ENCODE results near the gene PTPN6.

PTPN6 gene

DNA sequence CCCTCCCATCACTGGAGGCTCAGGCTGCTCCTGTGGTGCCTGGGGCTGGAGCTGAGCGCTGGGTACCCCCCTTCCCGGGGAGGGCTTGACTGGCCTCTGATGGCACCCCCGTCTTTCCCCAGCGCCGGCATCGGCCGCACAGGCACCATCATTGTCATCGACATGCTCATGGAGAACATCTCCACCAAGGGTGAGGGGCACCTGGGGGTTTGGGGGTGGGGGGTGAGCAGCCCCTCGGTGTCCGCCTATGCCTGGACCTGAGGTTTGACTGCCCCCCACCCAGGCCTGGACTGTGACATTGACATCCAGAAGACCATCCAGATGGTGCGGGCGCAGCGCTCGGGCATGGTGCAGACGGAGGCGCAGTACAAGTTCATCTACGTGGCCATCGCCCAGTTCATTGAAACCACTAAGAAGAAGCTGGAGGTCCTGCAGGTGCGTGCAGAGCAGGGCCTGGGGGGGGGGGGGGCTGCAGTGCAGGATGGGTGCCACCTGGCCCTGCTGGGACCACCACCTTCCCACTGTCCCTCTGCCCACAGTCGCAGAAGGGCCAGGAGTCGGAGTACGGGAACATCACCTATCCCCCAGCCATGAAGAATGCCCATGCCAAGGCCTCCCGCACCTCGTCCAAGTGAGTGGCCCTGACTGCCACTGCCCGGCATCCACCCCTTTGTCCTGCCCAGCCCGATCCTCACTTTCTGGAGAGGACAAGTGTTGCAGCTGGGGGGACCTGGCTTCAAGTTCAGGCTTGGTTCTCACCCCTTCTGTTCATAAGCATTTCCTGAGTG lies 8.8 kb downstream of the PTPN6 start:
- TF ChIP-seq POLR2A (IDR thresholded peaks at IDR 0.05; ENCODE audit: low read length) = no peak
- TF ChIP-seq GATA1 (IDR thresholded peaks at IDR 0.05; ENCODE audit: low read depth, low read length) = no peak
- DNase-seq = no peak

DNA sequence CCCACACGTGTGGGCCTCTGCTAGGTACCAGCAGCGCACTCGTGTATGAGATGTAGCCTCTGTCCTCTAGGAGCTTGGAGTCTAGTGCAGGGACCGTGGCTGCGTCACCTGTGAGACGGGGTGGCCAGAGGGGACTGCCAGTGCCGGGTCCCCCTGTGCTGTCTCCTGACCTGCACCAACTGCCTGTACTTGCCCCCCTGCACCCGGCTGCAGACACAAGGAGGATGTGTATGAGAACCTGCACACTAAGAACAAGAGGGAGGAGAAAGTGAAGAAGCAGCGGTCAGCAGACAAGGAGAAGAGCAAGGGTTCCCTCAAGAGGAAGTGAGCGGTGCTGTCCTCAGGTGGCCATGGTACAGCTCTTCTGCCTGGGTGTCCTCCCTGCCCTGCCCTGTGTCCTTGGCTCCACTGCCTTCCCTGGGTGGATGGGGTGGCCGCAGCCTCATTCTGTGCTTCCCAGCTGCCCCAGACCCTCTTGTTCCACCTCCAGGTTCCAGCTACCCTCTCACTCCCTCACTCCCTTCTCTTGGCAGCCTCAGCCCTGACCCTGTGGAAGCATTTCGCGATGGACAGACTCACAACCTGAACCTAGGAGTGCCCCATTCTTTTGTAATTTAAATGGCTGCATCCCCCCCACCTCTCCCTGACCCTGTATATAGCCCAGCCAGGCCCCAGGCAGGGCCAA lies 9.6 kb downstream of the PTPN6 start:
- no peak for TF ChIP-seq GATA1 (IDR thresholded peaks at IDR 0.05; ENCODE audit: low read depth, low read length)
- TF ChIP-seq POLR2A (IDR thresholded peaks at IDR 0.05; ENCODE audit: low read length) = no peak
- DNase-seq = peak; percentile 54 to 59

DNA sequence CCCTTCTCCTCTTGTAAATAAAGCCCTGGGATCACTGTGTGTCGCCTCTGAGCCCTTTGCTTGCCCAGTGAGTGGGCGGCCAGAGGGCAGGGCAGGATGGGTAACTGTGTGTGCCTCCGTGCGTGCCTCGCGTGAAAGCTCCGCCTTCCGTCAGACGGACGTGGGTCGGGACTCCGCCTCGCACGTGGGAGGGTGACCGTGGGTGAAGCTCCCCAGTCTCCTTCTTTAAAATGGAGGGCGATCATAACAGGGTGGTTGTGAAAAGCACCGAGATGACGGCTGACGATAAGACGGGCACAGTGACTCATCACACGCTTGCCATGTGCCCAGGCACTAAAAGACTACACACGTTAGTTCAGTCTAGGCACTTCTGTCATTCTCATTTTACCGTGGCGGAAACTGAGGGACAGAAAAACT lies 10.1 kb downstream of the PTPN6 start:
- TF ChIP-seq POLR2A (IDR thresholded peaks at IDR 0.05; ENCODE audit: low read length) (no peak), GATA1 (IDR thresholded peaks at IDR 0.05; ENCODE audit: low read depth, low read length) (peak; percentile 47)
- DNase-seq = peak; percentile 86 to 90

DNA sequence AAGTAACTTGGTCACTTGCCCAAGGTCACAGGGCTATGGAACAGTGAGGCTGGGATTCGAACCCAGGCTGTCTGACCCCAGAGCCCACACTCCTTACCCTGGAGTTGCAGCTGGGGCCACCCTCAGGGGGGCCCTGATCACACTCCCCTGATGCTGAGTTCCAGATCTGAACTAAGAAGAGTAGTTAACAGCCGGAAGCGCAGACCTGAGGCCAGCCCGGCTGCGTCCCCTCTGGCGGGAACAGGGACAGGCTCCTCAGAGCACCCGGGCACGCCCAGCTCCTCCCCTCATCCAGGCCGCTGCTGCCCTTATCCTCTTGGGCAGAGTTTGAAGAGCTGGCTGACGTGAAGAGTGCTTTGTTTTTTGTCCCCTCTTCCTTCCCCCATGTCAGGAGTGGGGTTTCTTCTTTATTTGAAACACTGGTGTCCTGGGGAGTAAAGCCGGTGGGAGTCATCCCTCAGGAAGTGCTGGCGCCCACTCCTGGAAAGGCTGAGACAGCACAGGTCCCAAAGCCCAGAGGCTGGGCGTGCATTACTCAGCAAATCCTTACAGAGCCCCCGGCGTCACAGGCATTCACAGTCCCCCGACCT lies 10.6 kb downstream of the PTPN6 start:
- peak; percentile 91 to 93 for DNase-seq
- TF ChIP-seq GATA1 (IDR thresholded peaks at IDR 0.05; ENCODE audit: low read depth, low read length) = no peak
- peak; percentile 86 for TF ChIP-seq POLR2A (IDR thresholded peaks at IDR 0.05; ENCODE audit: low read length)

DNA sequence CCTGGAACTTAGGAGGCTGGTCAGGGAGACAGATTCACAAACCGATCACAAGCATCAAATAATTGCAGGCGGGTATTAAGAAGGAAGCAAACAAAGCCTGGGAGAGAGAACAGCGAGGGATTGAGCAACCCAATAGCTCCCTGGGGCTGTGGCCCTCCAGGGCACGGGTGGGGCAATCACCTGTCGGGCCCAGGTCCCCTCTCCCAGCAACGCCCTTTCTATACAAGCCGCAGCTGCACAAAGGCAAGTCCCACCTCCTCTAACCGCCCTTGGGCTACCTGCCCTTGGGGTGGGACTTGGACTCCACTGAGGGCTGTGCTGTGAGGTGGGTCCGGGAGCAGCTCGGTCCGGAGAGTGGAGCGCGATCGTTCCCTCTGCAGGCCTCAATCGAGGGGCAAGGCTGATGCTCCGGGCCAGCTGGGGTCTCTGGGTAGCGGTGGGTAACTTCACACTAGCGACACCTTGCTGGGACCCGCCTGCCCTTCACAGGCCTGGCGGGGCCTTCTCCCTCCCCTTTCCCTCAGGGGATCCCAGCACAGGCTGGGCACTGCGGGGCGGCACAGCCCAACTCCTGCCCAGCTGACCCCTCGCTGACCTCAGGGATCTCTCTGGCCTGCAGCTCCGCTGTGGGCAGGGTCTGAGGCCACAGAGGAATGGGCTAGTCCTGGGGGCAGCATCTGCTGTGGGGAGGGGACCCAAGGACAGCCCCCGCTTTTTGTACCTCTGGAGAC lies 11.3 kb downstream of the PTPN6 start:
- no peak for DNase-seq
- TF ChIP-seq GATA1 (IDR thresholded peaks at IDR 0.05; ENCODE audit: low read depth, low read length) (no peak), POLR2A (IDR thresholded peaks at IDR 0.05; ENCODE audit: low read length) (no peak)

DNA sequence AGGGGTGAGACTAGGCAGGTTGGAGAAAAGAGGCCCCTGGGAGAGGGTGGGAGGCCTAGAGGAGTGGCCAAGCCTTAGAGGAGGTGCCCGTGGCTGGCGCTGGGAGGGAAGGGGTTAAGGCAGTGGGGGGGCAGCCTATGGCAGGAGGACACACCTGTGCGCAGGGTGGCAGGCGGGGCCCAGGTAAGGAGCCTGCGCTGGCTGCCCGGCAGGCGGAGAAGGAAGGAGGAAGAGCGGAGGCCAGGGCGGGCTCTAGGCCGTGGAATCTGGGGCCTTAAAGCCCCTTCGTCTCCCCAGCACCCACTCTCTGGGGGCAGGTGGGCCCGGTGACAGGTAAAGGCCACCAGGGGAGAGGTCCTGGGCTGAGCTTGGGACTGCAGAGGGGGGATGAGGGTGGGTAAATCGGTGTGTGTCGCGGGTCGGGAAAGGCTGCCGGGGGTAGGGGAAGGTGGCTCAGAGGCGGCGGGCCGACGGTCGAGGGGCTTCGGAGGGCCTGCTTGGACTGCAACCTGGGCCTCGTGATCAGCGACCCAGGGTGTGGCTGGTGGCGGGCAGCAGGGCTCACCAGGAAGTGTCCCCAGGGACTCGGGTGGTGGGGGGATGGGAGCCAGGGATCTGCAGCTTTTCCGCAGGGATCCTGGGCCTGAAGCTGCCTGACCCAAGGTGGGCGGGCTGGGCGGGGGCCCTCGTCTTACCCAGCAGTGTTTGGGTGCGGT lies 12.0 kb downstream of the PTPN6 start:
- no peak for DNase-seq
- TF ChIP-seq GATA1 (IDR thresholded peaks at IDR 0.05; ENCODE audit: low read depth, low read length) (no peak), POLR2A (IDR thresholded peaks at IDR 0.05; ENCODE audit: low read length) (no peak)

DNA sequence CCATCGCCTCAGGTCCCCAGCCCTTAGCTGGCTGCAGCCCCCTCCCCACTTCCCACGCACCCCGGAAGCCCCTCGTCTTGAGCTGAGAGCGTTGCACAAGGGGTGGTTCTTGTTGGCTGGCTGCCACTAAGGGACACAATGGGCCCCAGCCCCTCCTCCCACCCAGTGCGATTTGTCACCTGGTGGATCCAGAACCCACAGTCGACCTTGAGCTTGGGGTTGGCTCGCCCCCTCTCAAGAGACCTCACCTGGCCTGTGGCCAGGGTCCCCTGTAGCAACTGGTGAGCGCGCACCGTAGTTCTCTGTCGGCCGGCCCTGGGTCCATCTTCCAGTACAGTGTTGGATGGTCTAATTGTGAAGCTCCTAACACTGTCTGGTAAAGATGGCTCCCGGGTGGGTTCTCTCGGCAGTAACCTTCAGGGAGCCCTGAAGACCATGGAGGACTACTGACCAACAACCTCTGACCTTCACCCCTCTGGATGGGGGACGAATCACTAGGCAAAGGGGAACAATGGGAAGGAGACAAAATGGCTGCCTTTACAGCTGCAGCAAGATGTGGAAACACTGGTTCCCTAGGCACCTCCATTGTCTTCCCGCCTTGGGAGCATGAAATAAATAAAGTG lies 12.7 kb downstream of the PTPN6 start:
- DNase-seq = no peak
- TF ChIP-seq POLR2A (IDR thresholded peaks at IDR 0.05; ENCODE audit: low read length) (no peak), GATA1 (IDR thresholded peaks at IDR 0.05; ENCODE audit: low read depth, low read length) (no peak)

DNA sequence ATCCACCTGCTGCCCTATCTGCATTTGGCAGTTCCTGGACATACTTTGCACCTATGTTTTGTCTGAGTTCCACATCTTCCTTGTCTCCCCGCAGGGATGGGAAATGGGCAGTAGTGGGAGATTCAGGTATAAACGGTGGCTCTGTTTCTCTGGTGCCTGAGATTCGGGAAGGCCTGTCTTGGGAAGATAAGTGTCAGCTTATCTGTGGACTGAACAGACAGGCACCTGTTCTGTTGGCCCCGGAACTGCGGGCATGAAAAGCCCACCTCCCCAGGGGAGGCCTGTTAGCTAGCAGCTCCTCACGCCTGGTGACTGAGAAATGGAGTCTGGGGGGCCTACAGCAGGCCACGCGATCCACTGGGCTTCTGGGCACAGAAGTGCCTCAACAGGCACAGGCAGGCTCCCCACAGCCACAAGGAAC lies 13.5 kb downstream of the PTPN6 start:
- peak; percentile 71 to 77 for DNase-seq
- no peak for TF ChIP-seq GATA1 (IDR thresholded peaks at IDR 0.05; ENCODE audit: low read depth, low read length)
- TF ChIP-seq POLR2A (IDR thresholded peaks at IDR 0.05; ENCODE audit: low read length) = no peak

DNA sequence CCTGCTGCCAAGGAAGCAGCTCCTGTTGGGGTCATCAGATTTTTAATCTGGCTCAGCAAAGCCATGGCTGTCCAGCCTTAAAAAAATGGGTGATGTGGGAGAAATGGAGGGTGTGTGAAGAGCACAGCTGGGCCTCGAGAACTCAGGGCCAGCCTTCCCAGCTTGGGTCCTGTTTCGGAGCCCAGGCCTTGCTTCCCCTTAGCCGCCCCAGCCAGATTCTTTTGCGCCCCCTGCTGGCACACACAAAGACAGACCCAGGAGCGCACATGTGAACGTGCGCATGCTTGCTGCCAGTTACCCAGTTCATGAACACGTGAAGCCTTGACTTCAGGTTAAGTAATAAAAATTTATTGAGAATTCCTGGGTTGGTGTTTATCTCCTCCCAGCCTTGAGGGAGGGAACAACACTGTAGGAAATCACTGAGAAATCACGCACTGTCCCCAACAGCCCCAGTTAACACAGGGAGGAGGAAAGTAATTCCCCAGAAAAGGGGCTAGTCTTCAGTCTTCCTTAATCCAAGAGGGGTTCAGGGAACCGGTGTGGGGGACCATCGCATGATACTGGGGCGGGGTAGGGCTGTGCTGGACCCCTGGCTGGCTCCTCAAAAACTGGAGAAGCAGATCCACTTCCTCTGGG lies 14.0 kb downstream of the PTPN6 start:
- TF ChIP-seq GATA1 (IDR thresholded peaks at IDR 0.05; ENCODE audit: low read depth, low read length) (no peak), POLR2A (IDR thresholded peaks at IDR 0.05; ENCODE audit: low read length) (peak; percentile 42)
- peak; percentile 91 to 93 for DNase-seq

DNA sequence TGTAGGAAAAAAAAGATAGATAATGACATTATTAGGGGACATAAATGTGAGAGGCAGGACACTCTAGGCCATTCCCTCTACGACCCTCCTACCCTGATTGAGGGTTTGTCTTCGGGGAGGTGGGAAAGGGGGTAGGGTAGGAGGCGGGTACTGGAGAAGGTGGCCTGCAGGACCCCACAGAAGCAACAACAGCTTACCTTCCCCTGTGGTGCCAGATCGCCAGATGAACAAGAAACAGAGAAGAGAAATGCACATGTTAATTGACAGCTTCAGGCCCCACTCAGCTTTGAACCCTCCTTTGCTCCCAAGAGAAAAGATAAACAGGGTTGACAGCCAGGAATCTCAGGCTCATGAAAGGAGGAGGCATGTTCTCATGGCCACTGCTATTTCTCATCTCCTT lies 14.6 kb downstream of the PTPN6 start:
- TF ChIP-seq GATA1 (IDR thresholded peaks at IDR 0.05; ENCODE audit: low read depth, low read length) = no peak
- TF ChIP-seq POLR2A (IDR thresholded peaks at IDR 0.05; ENCODE audit: low read length) = no peak
- no peak for DNase-seq

DNA sequence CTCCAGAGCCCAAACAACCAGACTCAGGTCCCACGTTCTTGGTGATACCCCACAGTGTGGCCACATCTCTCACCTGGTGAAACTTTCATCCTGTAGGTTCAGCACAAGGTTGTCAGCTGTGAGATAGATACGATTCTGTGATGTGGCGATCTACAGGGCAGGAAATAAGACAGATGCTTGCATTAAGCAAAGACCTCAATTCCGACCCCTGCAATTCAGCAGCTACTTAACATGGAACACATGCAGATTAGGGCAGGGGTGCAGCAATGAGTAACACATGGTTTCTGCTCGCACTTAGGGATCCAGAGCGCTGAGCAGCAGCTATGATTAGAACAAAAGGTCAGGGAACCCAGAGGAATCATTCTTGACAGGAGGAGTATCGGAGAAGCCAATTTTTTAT lies 15.2 kb downstream of the PTPN6 start:
- TF ChIP-seq GATA1 (IDR thresholded peaks at IDR 0.05; ENCODE audit: low read depth, low read length) = no peak
- TF ChIP-seq POLR2A (IDR thresholded peaks at IDR 0.05; ENCODE audit: low read length) = no peak
- no peak for DNase-seq

DNA sequence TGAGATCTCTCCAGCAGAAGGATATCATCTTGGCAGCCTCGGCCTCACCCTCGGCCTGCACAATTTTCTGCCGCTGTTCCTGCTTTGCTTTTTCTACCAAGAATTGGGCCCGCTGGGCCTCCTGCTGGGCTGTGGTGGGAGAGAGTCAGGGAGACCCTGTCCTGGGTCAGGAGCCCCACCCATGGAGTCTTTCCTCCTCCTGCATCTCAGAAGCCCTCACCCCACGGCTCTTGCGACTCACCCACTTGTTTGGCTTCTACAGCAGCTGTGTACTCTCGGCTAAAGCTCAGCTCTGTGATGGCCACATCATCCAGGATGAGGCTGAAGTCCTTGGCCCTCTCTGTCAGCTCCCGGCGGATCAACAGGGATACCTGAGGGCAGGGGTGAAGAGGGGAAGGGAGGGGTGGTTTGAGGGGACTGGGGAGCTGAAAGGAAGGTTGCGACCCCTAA lies 16.5 kb downstream of the PTPN6 start:
- TF ChIP-seq POLR2A (IDR thresholded peaks at IDR 0.05; ENCODE audit: low read length) (no peak), GATA1 (IDR thresholded peaks at IDR 0.05; ENCODE audit: low read depth, low read length) (no peak)

More for the DNA sequence above, 16.5 kb downstream of the PTPN6 start:
- DNase-seq = no peak

Data from erythroblast (primary cell).